Peyer's patch (tissue), 4 donors: ENCODE results near the gene NUFIP2. TPM values are rescaled to one million over a fixed set of nuclear protein-coding genes. Genes with fewer than 3 reads are reported as not detected.

Experiments used
- DNase-seq, 3 donors: peaks; one replicate each; pipeline ENCODE4 v3.0.0-alpha.2; 2017 to 2019
- H3K27ac ChIP-seq, 4 donors: fragments of 200-600 bp; sonication (generic); one replicate each; pipeline ENCODE4 v1.5.1; 2016 to 2019
- H3K27me3 ChIP-seq, 2 donors: fragments of 200-600 bp; sonication (generic); one replicate each; pipeline ENCODE4 v1.5.1; 2019
- H3K36me3 ChIP-seq, 3 donors: fragments of 200-600 bp; sonication (generic); one replicate each; pipeline ENCODE4 v1.5.1; 2016 to 2019
- H3K4me1 ChIP-seq, 4 donors: fragments of 200-600 bp; sonication (generic); one replicate each; pipeline ENCODE4 v1.5.1; 2016 to 2019
- H3K4me3 ChIP-seq, 4 donors: fragments of 200-600 bp; sonication (generic); 1 replicate in 3 of 4; 2 replicates in 1 of 4; pipeline ENCODE4 v1.5.1; 2016 to 2019; ENCODE audit warnings: mild to moderate bottlenecking in 1 of 4
- H3K9me3 ChIP-seq, 4 donors: fragments of 200-600 bp; sonication (generic); one replicate each; pipeline ENCODE4 v1.5.1; 2016 to 2019; ENCODE audit warnings: mild to moderate bottlenecking in 1 of 4
- CTCF ChIP-seq, 6 experiments: fragments of 450-650 bp in 4 of 6; fragments of 200-600 bp in 2 of 6; sonication (generic) in 1 of 6; IDR thresholded peaks; one replicate each; pipeline ENCODE4 v1.5.1; 2017 to 2019; ENCODE audit warnings: antibody characterized with exemption in 6 of 6, mild to moderate bottlenecking in 3 of 6, moderate library complexity in 1 of 6
- POLR2A ChIP-seq, 2 donors: fragments of 450-650 bp; IDR thresholded peaks; one replicate each; pipeline ENCODE4 v1.5.1; 2017; ENCODE audit warnings: antibody characterized with exemption in 2 of 2, mild to moderate bottlenecking in 2 of 2, moderate library complexity in 2 of 2
- total RNA-seq, 4 donors: library from RNA; depleted of rRNA; stranded (reverse); fragments of >200 nt; gene quantifications; one replicate each; pipeline ENCODE4 v1.1.0, GENCODE V29; 2016

Gene NUFIP2
- total RNA-seq, 4 donors from 2014 or later, result 22.5 to 41.3 (median 32.5) TPM

- H3K4me1 ChIP-seq, result peaks cover 0 to 38% (median 7%) of the 10 kb centered on the region in 4 donors
- H3K27me3 ChIP-seq, result no peaks in the 10 kb centered on the region
- TF ChIP-seq POLR2A (IDR thresholded peaks at IDR 0.05), result no peak
- peak; percentile 58 to 84 (median 74) for TF ChIP-seq CTCF (IDR thresholded peaks at IDR 0.05)
- peak overlapping the region in 3 of 4 donors; percentile 67 to 98 (median 94) for H3K4me3 ChIP-seq
- no peaks in the 10 kb centered on the region for H3K9me3 ChIP-seq
- H3K27ac ChIP-seq, result peak overlapping the region in 3 of 4 donors; percentile 94 to 100 (median 99)
- DNase-seq, result no peak
- H3K36me3 ChIP-seq, result peaks cover 0 to 17% (median 0%) of the 10 kb centered on the region in 3 donors
Observed at GRCh38 chr17:29291163-29291752, 2.7 kb downstream of the NUFIP2 start.

DNA sequence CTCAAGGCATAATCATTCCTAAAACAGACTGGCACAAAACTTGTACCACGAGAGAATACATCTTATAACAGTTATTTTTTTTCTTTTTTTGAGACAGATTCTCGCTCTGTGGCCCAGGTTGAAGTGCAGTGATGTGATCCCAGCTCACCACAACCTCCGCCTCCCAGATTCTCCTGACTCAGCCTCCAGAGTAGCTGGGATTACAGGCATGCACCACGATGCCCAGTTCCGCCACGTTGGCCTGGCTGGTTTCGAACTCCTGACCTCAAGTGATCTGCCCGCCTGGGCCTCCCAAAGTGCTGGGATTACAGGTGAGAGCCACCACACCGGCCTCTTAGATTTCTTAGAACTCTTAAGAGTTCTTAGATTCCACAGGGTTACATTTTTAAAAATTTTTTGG lies 4.1 kb downstream of the NUFIP2 start:
- Histone ChIP-seq H3K9me3 (no peaks in the 10 kb centered on the region), H3K27ac (no peak overlapping the region), H3K36me3 (peaks cover 0 to 30% (median 0%) of the 10 kb centered on the region in 3 donors), H3K27me3 (no peaks in the 10 kb centered on the region), H3K4me1 (peaks cover 0 to 44% (median 7%) of the 10 kb centered on the region in 4 donors), H3K4me3 (no peak overlapping the region)
- TF ChIP-seq CTCF (IDR thresholded peaks at IDR 0.05) (no peak), POLR2A (IDR thresholded peaks at IDR 0.05) (no peak)
- no peak for DNase-seq

GRCh38 chr17:29283961-29284360 lies 10.0 kb downstream of the NUFIP2 start:
- no peak overlapping the region for H3K27ac ChIP-seq
- no peak for DNase-seq
- no peaks in the 10 kb centered on the region for H3K9me3 ChIP-seq
- H3K4me3 ChIP-seq, result no peak overlapping the region
- TF ChIP-seq POLR2A (IDR thresholded peaks at IDR 0.05) (no peak), CTCF (IDR thresholded peaks at IDR 0.05) (no peak)
- H3K36me3 ChIP-seq, result peaks cover 0 to 69% (median 0%) of the 10 kb centered on the region in 3 donors
- H3K4me1 ChIP-seq, result peaks cover 0 to 29% (median 5%) of the 10 kb centered on the region in 4 donors
- no peaks in the 10 kb centered on the region for H3K27me3 ChIP-seq

GRCh38 chr17:29283496-29283895 lies 10.5 kb downstream of the NUFIP2 start:
- H3K36me3 ChIP-seq, result peaks cover 0 to 73% (median 0%) of the 10 kb centered on the region in 3 donors
- TF ChIP-seq POLR2A (IDR thresholded peaks at IDR 0.05), result no peak
- TF ChIP-seq CTCF (IDR thresholded peaks at IDR 0.05), result no peak
- no peaks in the 10 kb centered on the region for H3K9me3 ChIP-seq
- peaks cover 0 to 25% (median 5%) of the 10 kb centered on the region in 4 donors for H3K4me1 ChIP-seq
- H3K27ac ChIP-seq, result no peak overlapping the region
- H3K27me3 ChIP-seq, result no peaks in the 10 kb centered on the region
- no peak overlapping the region for H3K4me3 ChIP-seq
- no peak for DNase-seq

DNA sequence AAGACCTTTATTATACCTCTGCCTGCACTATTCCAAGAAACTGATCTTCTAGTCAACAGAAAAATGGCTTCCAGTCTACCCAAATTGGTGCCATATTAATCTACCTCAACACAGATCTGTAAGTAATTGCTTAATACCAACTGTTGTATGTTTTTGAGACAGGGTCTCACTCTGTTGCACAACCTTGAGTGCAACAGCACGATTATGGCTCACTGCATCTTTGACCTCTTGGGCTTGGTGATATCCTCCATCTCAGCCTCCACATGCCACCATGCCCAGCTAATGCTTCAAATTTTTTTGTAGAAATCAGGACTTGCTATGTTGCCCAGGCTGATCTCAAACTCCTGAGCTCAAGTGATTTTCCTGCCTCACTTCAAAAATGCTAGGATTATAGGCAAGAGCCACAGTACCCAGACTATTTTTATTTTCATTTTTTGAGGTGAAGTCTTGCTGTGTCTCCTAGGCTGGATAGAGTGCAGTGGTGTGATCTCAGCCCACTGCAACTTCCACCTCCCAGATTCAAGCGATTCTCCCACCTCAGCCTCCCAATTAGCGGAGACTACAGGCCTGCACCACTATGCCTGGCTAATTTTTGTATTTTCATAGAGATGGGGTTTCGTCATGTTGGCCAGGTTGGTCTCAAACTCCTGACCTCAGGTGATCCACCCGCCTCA lies 14.4 kb downstream of the NUFIP2 start:
- Histone ChIP-seq H3K9me3 (no peaks in the 10 kb centered on the region), H3K27ac (no peak overlapping the region), H3K27me3 (no peaks in the 10 kb centered on the region), H3K4me1 (peaks cover 0 to 32% (median 5%) of the 10 kb centered on the region in 4 donors), H3K36me3 (peaks cover 0 to 55% (median 0%) of the 10 kb centered on the region in 3 donors), H3K4me3 (no peak overlapping the region)
- no peak for DNase-seq
- TF ChIP-seq POLR2A (IDR thresholded peaks at IDR 0.05) (no peak), CTCF (IDR thresholded peaks at IDR 0.05) (no peak)
